ENCODE measurements around the gene ACCSL. TPM values are rescaled to one million over a fixed set of nuclear protein-coding genes. Genes with fewer than 3 reads are reported as not detected.
A peak's percentile ranks its signal among the peaks of the same experiment; 100 is the strongest.

ACCSL gene
- total and polyA plus RNA-seq, 8 donors: 0.13 to 0.47 (median 0.37) TPM; not detected in 2

DNA sequence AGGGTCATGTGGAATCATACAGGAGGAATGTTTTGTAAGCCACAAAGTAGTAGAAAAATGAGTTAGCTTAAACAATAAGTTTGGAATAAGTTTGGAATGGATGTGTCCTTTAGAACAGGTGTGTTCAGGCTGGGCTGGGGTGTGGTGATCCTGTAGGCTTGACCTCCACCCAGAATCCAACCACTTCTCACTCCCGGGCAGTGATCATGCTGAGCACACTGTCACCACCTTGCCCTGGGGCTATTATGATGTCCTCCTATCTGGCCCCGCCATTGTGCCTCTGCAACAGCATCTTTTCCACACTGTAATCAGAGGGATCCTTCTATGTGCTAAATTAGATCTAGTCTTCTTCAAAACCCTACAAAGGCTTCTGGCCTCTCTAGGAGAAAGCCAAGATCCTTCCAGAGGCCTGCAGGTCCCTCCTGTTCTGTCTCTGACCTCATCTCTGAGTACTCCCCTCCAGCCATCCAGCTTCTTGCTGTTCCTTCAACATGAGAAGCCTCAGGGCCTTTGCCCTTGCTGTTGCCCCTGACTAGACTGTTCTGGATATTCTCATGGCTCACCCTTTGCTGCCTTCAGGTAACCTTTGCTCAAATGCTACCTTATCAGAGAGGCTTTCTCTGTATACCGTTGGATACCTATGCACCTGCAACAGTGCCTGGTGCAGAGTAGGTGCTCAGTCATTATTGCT lies 18.8 kb upstream of the ACCSL start:
- H3K4me3 ChIP-seq: no peak overlapping the region
- intact Hi-C loops (cut with DNase I): no loop called here

GRCh38 chr11:44029507-44029845 lies 18.3 kb upstream of the ACCSL start:
- H3K4me1 ChIP-seq: peaks cover 7 to 15% of the 10 kb centered on the region in 2 donors
- peaks cover 0 to 12% of the 10 kb centered on the region in 2 donors for H3K9me3 ChIP-seq
- intact Hi-C loops (cut with DNase I): no loop called here
- DNase-seq (no peak), ATAC-seq (no peak)
- TF ChIP-seq, protein P1, sequence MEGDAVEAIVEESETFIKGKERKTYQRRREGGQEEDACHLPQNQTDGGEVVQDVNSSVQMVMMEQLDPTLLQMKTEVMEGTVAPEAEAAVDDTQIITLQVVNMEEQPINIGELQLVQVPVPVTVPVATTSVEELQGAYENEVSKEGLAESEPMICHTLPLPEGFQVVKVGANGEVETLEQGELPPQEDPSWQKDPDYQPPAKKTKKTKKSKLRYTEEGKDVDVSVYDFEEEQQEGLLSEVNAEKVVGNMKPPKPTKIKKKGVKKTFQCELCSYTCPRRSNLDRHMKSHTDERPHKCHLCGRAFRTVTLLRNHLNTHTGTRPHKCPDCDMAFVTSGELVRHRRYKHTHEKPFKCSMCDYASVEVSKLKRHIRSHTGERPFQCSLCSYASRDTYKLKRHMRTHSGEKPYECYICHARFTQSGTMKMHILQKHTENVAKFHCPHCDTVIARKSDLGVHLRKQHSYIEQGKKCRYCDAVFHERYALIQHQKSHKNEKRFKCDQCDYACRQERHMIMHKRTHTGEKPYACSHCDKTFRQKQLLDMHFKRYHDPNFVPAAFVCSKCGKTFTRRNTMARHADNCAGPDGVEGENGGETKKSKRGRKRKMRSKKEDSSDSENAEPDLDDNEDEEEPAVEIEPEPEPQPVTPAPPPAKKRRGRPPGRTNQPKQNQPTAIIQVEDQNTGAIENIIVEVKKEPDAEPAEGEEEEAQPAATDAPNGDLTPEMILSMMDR (IDR thresholded peaks at IDR 0.05): no peak
- H3K4me3 ChIP-seq: no peak overlapping the region
- no peak overlapping the region for H3K27ac ChIP-seq
- H3K36me3 ChIP-seq: no peaks in the 10 kb centered on the region
- no peaks in the 10 kb centered on the region for H3K27me3 ChIP-seq

More for the DNA sequence above, 18.8 kb upstream of the ACCSL start:
- no peak for ATAC-seq
- Histone ChIP-seq H3K36me3 (no peaks in the 10 kb centered on the region), H3K27me3 (no peaks in the 10 kb centered on the region), H3K4me1 (peaks cover 7 to 15% of the 10 kb centered on the region in 2 donors), H3K9me3 (peaks cover 0 to 12% of the 10 kb centered on the region in 2 donors), H3K27ac (no peak overlapping the region)
- TF ChIP-seq, protein P1 (IDR thresholded peaks at IDR 0.05): no peak
- DNase-seq: no peak

GRCh38 chr11:44029977-44030911 lies 17.5 kb upstream of the ACCSL start:
- H3K36me3 ChIP-seq: no peaks in the 10 kb centered on the region
- TF ChIP-seq, protein P1 (IDR thresholded peaks at IDR 0.05): no peak
- intact Hi-C loops (cut with DNase I): loop anchor here in 1 of 2 donors (10.0 kb wide), 1 partner anchor 45 kb away; no protein-coding TSS in a partner anchor

GRCh38 chr11:44030996-44031395 lies 16.8 kb upstream of the ACCSL start:
- peak overlapping the region in 1 of 2 donors; percentile 76 for H3K27ac ChIP-seq
- intact Hi-C loops (cut with DNase I): loop anchor here in 1 of 2 donors (10.0 kb wide), 1 partner anchor 46 kb away; no protein-coding TSS in a partner anchor

More at GRCh38 chr11:44029977-44030911, 17.5 kb upstream of the ACCSL start:
- Histone ChIP-seq H3K27me3 (no peaks in the 10 kb centered on the region), H3K27ac (peak overlapping the region; percentile 45 to 76), H3K4me3 (no peak overlapping the region), H3K4me1 (peaks cover 7 to 15% of the 10 kb centered on the region in 2 donors), H3K9me3 (peaks cover 0 to 12% of the 10 kb centered on the region in 2 donors)
- peak; percentile 60 for ATAC-seq
- peak in 3 of 4 donors; percentile 61 to 87 (median 83) for DNase-seq

More at GRCh38 chr11:44030996-44031395, 16.8 kb upstream of the ACCSL start:
- ATAC-seq (no peak), DNase-seq (no peak)
- TF ChIP-seq, protein P1 (IDR thresholded peaks at IDR 0.05): no peak
- Histone ChIP-seq H3K4me3 (no peak overlapping the region), H3K4me1 (peaks cover 7 to 15% of the 10 kb centered on the region in 2 donors), H3K36me3 (no peaks in the 10 kb centered on the region), H3K27me3 (no peaks in the 10 kb centered on the region), H3K9me3 (peaks cover 0 to 9% of the 10 kb centered on the region in 2 donors)
